SK-N-MC (cell line): ENCODE measurements around the gene RAP1GAP.

ENCODE experiments used
- EZH2 ChIP-seq: fragments of 200-600 bp; sonication (generic); IDR thresholded peaks from one replicate; pipeline ENCODE4 v1.6.1; 2017; ENCODE audit warnings: antibody characterized with exemption
- FOXP2 ChIP-seq: optimal IDR thresholded peaks from 2 replicates; pipeline ENCODE3; 2011; ENCODE audit warnings: mild to moderate bottlenecking, moderate library complexity; ENCODE audit not compliant: insufficient read depth; ENCODE audit errors: extremely low read length, control extremely low read depth
- POLR2AphosphoS5 ChIP-seq: IDR thresholded peaks from 2 replicates; pipeline ENCODE4 v1.6.1; 2012; ENCODE audit warnings: mild to moderate bottlenecking, low read depth, low read length, borderline replicate concordance

DNA sequence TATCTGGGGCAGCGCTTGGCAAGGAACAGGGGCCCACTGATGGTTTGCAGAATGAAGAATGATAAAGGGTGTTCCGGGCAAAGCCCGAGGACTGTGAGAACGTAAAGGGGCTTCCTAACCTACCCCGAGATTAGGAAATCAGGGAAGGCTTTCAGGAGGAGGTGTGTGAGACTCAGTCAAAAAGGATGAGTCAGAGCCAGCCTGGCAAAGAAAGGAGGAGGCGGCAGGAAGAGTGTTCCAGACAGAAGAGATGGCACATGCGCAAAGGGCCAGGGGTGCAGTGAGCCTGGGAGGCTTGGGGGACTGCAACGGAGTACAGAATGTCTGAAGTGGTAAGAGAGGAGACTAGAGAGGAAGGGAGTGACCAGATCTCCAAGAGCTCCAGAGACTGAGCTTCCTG is 70.3 kb downstream of the RAP1GAP start:
- TF ChIP-seq EZH2 (no peak), POLR2AphosphoS5 (no peak), FOXP2 (no peak)
